ENCODE data around the gene MS4A4E.

The MS4A4E gene

GRCh38 chr11:60182541-60183330, 60.2 kb downstream of the MS4A4E start, which contains the start of gene MS4A6A:
Gene MS4A6A (minus strand): TSS chr11:60183083. CDS start chr11:60181727, 1,356 bp downstream.
- H3K4me1 ChIP-seq (ENCODE audit: control insufficient read depth, low read length), result no peaks in the 10 kb centered on the region
- H3K27me3 ChIP-seq (ENCODE audit: control insufficient read depth, low read length), result no peaks in the 10 kb centered on the region
- H4K20me1 ChIP-seq (ENCODE audit: control insufficient read depth, insufficient read depth, low read depth, low read length), result no peaks in the 10 kb centered on the region
- H3K4me2 ChIP-seq (ENCODE audit: low read length), result no peak within 1 kb of the TSS
- no peak for TF ChIP-seq EZH2phosphoT487 (IDR thresholded peaks at IDR 0.05; ENCODE audit: borderline replicate concordance, low read length)
- TF ChIP-seq CTCF (IDR thresholded peaks at IDR 0.05; ENCODE audit: low read depth, low read length, poor library complexity, severe bottlenecking), result no peak
- no peaks in the 10 kb centered on the region for H3K9me2 ChIP-seq (replicated peaks; ENCODE audit: control insufficient read depth, low read length)
- no peak within 1 kb of the TSS for H3K27ac ChIP-seq (ENCODE audit: low read depth, low read length)
- no peaks in the 10 kb centered on the region for H3F3A ChIP-seq (ENCODE audit: control insufficient read depth, insufficient read depth)
- no peaks in the 10 kb centered on the region for H3K9me3 ChIP-seq (ENCODE audit: control insufficient read depth, insufficient read depth, low read length)
- H3K4me3 ChIP-seq (ENCODE audit: low read length), result no peak within 1 kb of the TSS
- no peaks in the 10 kb centered on the region for H3K36me3 ChIP-seq (ENCODE audit: control insufficient read depth, low read length)
- no peaks in the 10 kb centered on the region for H3K79me2 ChIP-seq (ENCODE audit: control insufficient read depth, low read length)

- H3K4me3 ChIP-seq (ENCODE audit: low read length), result no peak overlapping the region
- no peaks in the 10 kb centered on the region for H3K9me2 ChIP-seq (replicated peaks; ENCODE audit: control insufficient read depth, low read length)
- H3K27ac ChIP-seq (ENCODE audit: low read depth, low read length), result no peak overlapping the region
- H3K36me3 ChIP-seq (ENCODE audit: control insufficient read depth, low read length), result no peaks in the 10 kb centered on the region
- TF ChIP-seq EZH2phosphoT487 (IDR thresholded peaks at IDR 0.05; ENCODE audit: borderline replicate concordance, low read length) (no peak), CTCF (IDR thresholded peaks at IDR 0.05; ENCODE audit: low read depth, low read length, poor library complexity, severe bottlenecking) (no peak)
- no peaks in the 10 kb centered on the region for H3K9me3 ChIP-seq (ENCODE audit: control insufficient read depth, insufficient read depth, low read length)
- no peaks in the 10 kb centered on the region for H3K4me1 ChIP-seq (ENCODE audit: control insufficient read depth, low read length)
- no peaks in the 10 kb centered on the region for H3K79me2 ChIP-seq (ENCODE audit: control insufficient read depth, low read length)
- H3K27me3 ChIP-seq (ENCODE audit: control insufficient read depth, low read length), result no peaks in the 10 kb centered on the region
- H3K4me2 ChIP-seq (ENCODE audit: low read length), result no peak overlapping the region
- H3F3A ChIP-seq (ENCODE audit: control insufficient read depth, insufficient read depth), result no peaks in the 10 kb centered on the region
- no peaks in the 10 kb centered on the region for H4K20me1 ChIP-seq (ENCODE audit: control insufficient read depth, insufficient read depth, low read depth, low read length)
Observed at GRCh38 chr11:60175860-60176275, 67.1 kb downstream of the MS4A4E start.

GRCh38 chr11:60172011-60172410, 70.9 kb downstream of the MS4A4E start:
- H3K4me1 ChIP-seq (ENCODE audit: control insufficient read depth, low read length), result no peaks in the 10 kb centered on the region
- no peak overlapping the region for H3K4me2 ChIP-seq (ENCODE audit: low read length)
- no peak for TF ChIP-seq EZH2phosphoT487 (IDR thresholded peaks at IDR 0.05; ENCODE audit: borderline replicate concordance, low read length)
- TF ChIP-seq CTCF (IDR thresholded peaks at IDR 0.05; ENCODE audit: low read depth, low read length, poor library complexity, severe bottlenecking), result no peak
- no peaks in the 10 kb centered on the region for H3K36me3 ChIP-seq (ENCODE audit: control insufficient read depth, low read length)
- no peaks in the 10 kb centered on the region for H3K79me2 ChIP-seq (ENCODE audit: control insufficient read depth, low read length)
- H3K9me2 ChIP-seq (replicated peaks; ENCODE audit: control insufficient read depth, low read length), result no peaks in the 10 kb centered on the region
- H3K9me3 ChIP-seq (ENCODE audit: control insufficient read depth, insufficient read depth, low read length), result peaks cover 22% of the 10 kb centered on the region
- H3K27ac ChIP-seq (ENCODE audit: low read depth, low read length), result no peak overlapping the region
- no peaks in the 10 kb centered on the region for H4K20me1 ChIP-seq (ENCODE audit: control insufficient read depth, insufficient read depth, low read depth, low read length)
- H3K4me3 ChIP-seq (ENCODE audit: low read length), result no peak overlapping the region
- H3K27me3 ChIP-seq (ENCODE audit: control insufficient read depth, low read length), result no peaks in the 10 kb centered on the region
- no peaks in the 10 kb centered on the region for H3F3A ChIP-seq (ENCODE audit: control insufficient read depth, insufficient read depth)

All from DOHH2 (cell line).